Loucy (cell line): Measurements from ENCODE around the gene NEUROD2.

Experiments used
- H2AFZ ChIP-seq: fragments of 200-600 bp; sonication (generic); 2 replicates; pipeline ENCODE4 v1.6.0; 2016; ENCODE audit warnings: antibody characterized with exemption, mild to moderate bottlenecking, low read length, moderate library complexity
- H3F3A ChIP-seq: fragments of 200-600 bp; 2 replicates; pipeline ENCODE4 v1.6.0; 2016; ENCODE audit warnings: antibody characterized with exemption, low read depth, mild to moderate bottlenecking
- H3K27me3 ChIP-seq: fragments of 200-600 bp; sonication (generic); 2 replicates; pipeline ENCODE4 v1.6.1; 2014; ENCODE audit warnings: low read length, mild to moderate bottlenecking; ENCODE audit not compliant: insufficient read depth, poor library complexity, severe bottlenecking
- H3K36me3 ChIP-seq: fragments of 200-600 bp; sonication (generic); 2 replicates; pipeline ENCODE4 v1.6.1; 2016; ENCODE audit warnings: low read length; ENCODE audit not compliant: insufficient read depth
- H3K4me1 ChIP-seq: fragments of 200-600 bp; sonication (generic); 2 replicates; pipeline ENCODE4 v1.5.1; 2014; ENCODE audit warnings: low read length, mild to moderate bottlenecking; ENCODE audit not compliant: insufficient read depth, poor library complexity, severe bottlenecking
- H3K4me2 ChIP-seq: fragments of 200-600 bp; sonication (generic); 2 replicates; pipeline ENCODE4 v1.6.0; 2014; ENCODE audit warnings: antibody characterized with exemption, low read length, low read depth, mild to moderate bottlenecking; ENCODE audit not compliant: poor library complexity, severe bottlenecking
- H3K4me3 ChIP-seq: fragments of 200-600 bp; sonication (generic); 2 replicates; pipeline ENCODE4 v1.5.1; 2014; ENCODE audit warnings: low read length, mild to moderate bottlenecking, mixed read lengths; ENCODE audit not compliant: poor library complexity, severe bottlenecking
- H3K79me2 ChIP-seq: fragments of 200-600 bp; sonication (generic); 2 replicates; pipeline ENCODE4 v1.6.1; 2014; ENCODE audit warnings: low read length; ENCODE audit not compliant: insufficient read depth
- H3K9ac ChIP-seq: fragments of 200-600 bp; sonication (generic); 2 replicates; pipeline ENCODE4 v1.6.0; 2014; ENCODE audit warnings: mild to moderate bottlenecking, low read depth, low read length, moderate library complexity; ENCODE audit not compliant: poor library complexity, severe bottlenecking
- H3K9me2 ChIP-seq: fragments of 200-600 bp; sonication (generic); replicated peaks from 2 replicates; pipeline ENCODE4 v1.6.1; 2016; ENCODE audit warnings: low read depth, low read length, mixed read lengths
- H3K9me3 ChIP-seq: fragments of 200-600 bp; sonication (generic); 2 replicates; pipeline ENCODE4 v1.6.1; 2014; ENCODE audit warnings: mild to moderate bottlenecking, antibody characterized with exemption, low read length, low read depth; ENCODE audit not compliant: insufficient read depth
- H4K20me1 ChIP-seq: fragments of 200-600 bp; sonication (generic); 2 replicates; pipeline ENCODE4 v1.6.0; 2014; ENCODE audit warnings: antibody characterized with exemption, low read length, mild to moderate bottlenecking; ENCODE audit not compliant: insufficient read depth, poor library complexity, severe bottlenecking
- CTCF ChIP-seq: fragments of 200-600 bp; sonication (generic); conservative IDR thresholded peaks from 2 replicates; pipeline ENCODE4 v1.5.1; 2014; ENCODE audit warnings: mild to moderate bottlenecking, antibody characterized with exemption, low read length
- EZH2phosphoT487 ChIP-seq: fragments of 200-600 bp; IDR thresholded peaks from 2 replicates; pipeline ENCODE4 v1.6.1; 2018; ENCODE audit warnings: antibody characterized with exemption, mild to moderate bottlenecking, moderate library complexity, borderline replicate concordance

Gene NEUROD2

GRCh38 chr17:39576187-39576586 is 31.5 kb downstream of the NEUROD2 start:
- TF ChIP-seq EZH2phosphoT487 (no peak), CTCF (peak; percentile 68)
- Histone ChIP-seq H3K27me3 (no peaks in the 10 kb centered on the region), H3K4me1 (no peaks in the 10 kb centered on the region), H3K9me2 (no peaks in the 10 kb centered on the region), H3K9me3 (peaks cover 3% of the 10 kb centered on the region; the same call in 1 of the 2 replicates), H3K36me3 (no peaks in the 10 kb centered on the region), H3F3A (no peaks in the 10 kb centered on the region), H3K79me2 (no peaks in the 10 kb centered on the region), H4K20me1 (no peaks in the 10 kb centered on the region), H2AFZ (no peak overlapping the region; the same call in 1 of the 2 replicates), H3K4me2 (no peak overlapping the region), H3K9ac (no peak overlapping the region), H3K4me3 (no peak overlapping the region)

GRCh38 chr17:39573447-39574298 is 34.0 kb downstream of the NEUROD2 start:
- no peaks in the 10 kb centered on the region for H3F3A ChIP-seq
- H3K9ac ChIP-seq, result peak overlapping the region; percentile 72
- H3K79me2 ChIP-seq, result no peaks in the 10 kb centered on the region
- peak overlapping the region; percentile 77 for H2AFZ ChIP-seq
- TF ChIP-seq CTCF, result no peak
- TF ChIP-seq EZH2phosphoT487, result no peak
- no peaks in the 10 kb centered on the region for H4K20me1 ChIP-seq
- no peaks in the 10 kb centered on the region for H3K36me3 ChIP-seq
- H3K9me3 ChIP-seq, result peaks cover 3% of the 10 kb centered on the region; the same call in 1 of the 2 replicates
- peak overlapping the region; percentile 76 for H3K4me2 ChIP-seq
- no peaks in the 10 kb centered on the region for H3K27me3 ChIP-seq
- H3K4me3 ChIP-seq, result peak overlapping the region; percentile 72
- no peaks in the 10 kb centered on the region for H3K9me2 ChIP-seq
- no peaks in the 10 kb centered on the region for H3K4me1 ChIP-seq

- no peak overlapping the region for H3K9ac ChIP-seq
- H3K4me1 ChIP-seq, result no peaks in the 10 kb centered on the region
- H3K27me3 ChIP-seq, result no peaks in the 10 kb centered on the region
- H3K4me3 ChIP-seq, result no peak overlapping the region
- H3K36me3 ChIP-seq, result peaks cover 7% of the 10 kb centered on the region; the same call in 1 of the 2 replicates
- H3K79me2 ChIP-seq, result no peaks in the 10 kb centered on the region
- no peak for TF ChIP-seq CTCF
- no peak for TF ChIP-seq EZH2phosphoT487
- no peak overlapping the region for H2AFZ ChIP-seq
- peaks cover 3% of the 10 kb centered on the region; the same call in 1 of the 2 replicates for H3K9me3 ChIP-seq
- H3K4me2 ChIP-seq, result no peak overlapping the region
- H3F3A ChIP-seq, result no peaks in the 10 kb centered on the region
- H4K20me1 ChIP-seq, result no peaks in the 10 kb centered on the region
- H3K9me2 ChIP-seq, result no peaks in the 10 kb centered on the region
Observed at GRCh38 chr17:39572121-39572520, 35.6 kb downstream of the NEUROD2 start.
